ENCODE data around the gene RNLS. TPM values are rescaled to one million over a fixed set of nuclear protein-coding genes. Genes with fewer than 3 reads are reported as not detected.
"Not testable (repeated sequence)": the region's sequence is repeated elsewhere in the genome, so short reads cannot be mapped to it uniquely, and the experiment has no call there.

RNLS gene
- total RNA-seq, 2 experiments from 2014 or later = 4.0 to 4.7 TPM

GRCh38 chr10:88311264-88311663, 271.9 kb downstream of the RNLS start:
- Mint-ChIP-seq H3K9me3 (no peaks in the 10 kb centered on the region), H3K27ac (no peak overlapping the region), H3K27me3 (no peaks in the 10 kb centered on the region), H3K4me1 (ENCODE audit: low read depth) (no peaks in the 10 kb centered on the region), H3K4me3 (no peak overlapping the region), H3K36me3 (no peaks in the 10 kb centered on the region)
- ChIA-PET POLR2A (no interaction called here), CTCF (interaction anchor here (0.7 kb wide), 1 partner anchor 10 kb away, joined by 3 read pairs; no protein-coding TSS in a partner anchor)
- no peak for DNase-seq
- intact Hi-C loops (cut with micrococcal nuclease) = no loop called here

DNA sequence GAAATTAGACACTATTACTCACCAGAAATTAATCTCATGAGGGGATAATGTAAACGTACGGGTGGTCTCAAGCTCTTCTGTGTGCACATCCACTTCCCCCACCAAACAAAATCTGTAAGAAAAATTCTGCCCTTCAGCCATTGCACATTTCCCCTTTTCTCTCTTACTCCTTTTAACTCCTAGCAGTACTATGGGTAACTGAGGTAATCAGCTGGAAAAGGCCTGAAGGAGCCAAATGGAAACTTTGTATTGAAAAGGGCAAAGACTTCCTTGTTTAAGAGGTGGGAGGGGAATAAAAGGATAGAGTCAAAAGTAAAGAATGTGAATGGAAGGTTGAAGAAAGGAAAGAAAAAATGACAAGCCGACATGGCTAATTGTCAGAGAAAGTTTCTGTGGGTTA, 273.8 kb downstream of the RNLS start:
- Mint-ChIP-seq H3K36me3 (no peaks in the 10 kb centered on the region), H3K27me3 (no peaks in the 10 kb centered on the region), H3K9me3 (no peaks in the 10 kb centered on the region), H3K27ac (no peak overlapping the region), H3K4me1 (ENCODE audit: low read depth) (no peaks in the 10 kb centered on the region), H3K4me3 (no peak overlapping the region)
- intact Hi-C loops (cut with micrococcal nuclease) = no loop called here
- DNase-seq = no peak
- POLR2A ChIA-PET = no interaction called here
- CTCF ChIA-PET = no interaction called here

DNA sequence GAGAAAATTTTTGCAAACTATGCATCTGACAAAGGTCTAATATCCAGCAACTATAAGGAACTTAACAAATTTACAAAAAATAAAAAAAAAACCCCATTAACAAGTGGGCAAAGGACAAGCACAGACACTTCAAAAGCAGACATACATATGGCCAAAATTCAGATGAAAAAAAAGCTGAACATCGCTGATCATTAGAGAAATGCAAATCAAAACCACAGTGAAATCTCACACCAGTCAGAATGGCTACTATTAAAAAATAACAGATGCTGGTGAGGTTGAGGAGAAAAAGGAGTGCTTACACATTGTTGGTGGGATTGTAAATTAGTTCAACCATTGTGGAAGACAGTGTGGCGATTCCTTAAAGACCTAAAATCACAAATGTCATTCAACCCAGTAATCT, 274.8 kb downstream of the RNLS start:
- H3K27ac Mint-ChIP-seq; H3K9me3 Mint-ChIP-seq; DNase-seq; H3K4me3 Mint-ChIP-seq; CTCF ChIA-PET; H3K36me3 Mint-ChIP-seq; POLR2A ChIA-PET; intact Hi-C loops (cut with micrococcal nuclease); H3K27me3 Mint-ChIP-seq; H3K4me1 Mint-ChIP-seq (ENCODE audit: low read depth): not testable (repeated sequence)

- H3K9me3 Mint-ChIP-seq = no peaks in the 10 kb centered on the region
- H3K4me3 Mint-ChIP-seq = no peak overlapping the region
- DNase-seq = no peak
- H3K36me3 Mint-ChIP-seq = no peaks in the 10 kb centered on the region
- CTCF ChIA-PET = interaction anchor here (1.0 kb wide), 1 partner anchor 14 kb away, joined by 5 read pairs; no protein-coding TSS in a partner anchor
- H3K4me1 Mint-ChIP-seq (ENCODE audit: low read depth) = peaks cover 4% of the 10 kb centered on the region
- POLR2A ChIA-PET = no interaction called here
- H3K27ac Mint-ChIP-seq = no peak overlapping the region
- intact Hi-C loops (cut with micrococcal nuclease) = no loop called here
- H3K27me3 Mint-ChIP-seq = no peaks in the 10 kb centered on the region
These were observed 283.3 kb downstream of the RNLS start for GRCh38 chr10:88299787-88300186.

DNA sequence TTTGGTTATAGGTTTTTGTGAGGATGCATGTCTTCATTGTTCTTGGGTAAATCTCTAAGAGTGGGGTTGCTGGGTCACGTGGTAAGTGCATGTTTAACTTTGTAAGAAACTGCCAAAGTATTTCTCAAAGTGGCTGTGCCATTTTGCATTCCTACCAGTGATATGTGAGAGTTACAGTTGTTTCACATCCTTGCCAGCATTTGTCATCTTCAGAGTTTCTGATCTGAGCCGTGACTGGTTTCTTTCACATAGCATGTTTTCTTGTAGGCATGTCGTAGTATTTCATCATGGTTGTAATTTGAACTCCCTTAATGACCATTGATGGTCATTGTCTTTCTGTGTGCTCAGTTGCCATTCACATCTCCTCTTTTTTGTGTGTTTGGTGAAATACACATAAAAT, 286.0 kb downstream of the RNLS start:
- no peak for DNase-seq
- no peaks in the 10 kb centered on the region for H3K27me3 Mint-ChIP-seq
- H3K27ac Mint-ChIP-seq = no peak overlapping the region
- H3K4me3 Mint-ChIP-seq = no peak overlapping the region
- ChIA-PET CTCF (no interaction called here), POLR2A (no interaction called here)
- H3K9me3 Mint-ChIP-seq = no peaks in the 10 kb centered on the region
- H3K4me1 Mint-ChIP-seq (ENCODE audit: low read depth) = peaks cover 6% of the 10 kb centered on the region
- H3K36me3 Mint-ChIP-seq = no peaks in the 10 kb centered on the region
- intact Hi-C loops (cut with micrococcal nuclease) = no loop called here

DNA sequence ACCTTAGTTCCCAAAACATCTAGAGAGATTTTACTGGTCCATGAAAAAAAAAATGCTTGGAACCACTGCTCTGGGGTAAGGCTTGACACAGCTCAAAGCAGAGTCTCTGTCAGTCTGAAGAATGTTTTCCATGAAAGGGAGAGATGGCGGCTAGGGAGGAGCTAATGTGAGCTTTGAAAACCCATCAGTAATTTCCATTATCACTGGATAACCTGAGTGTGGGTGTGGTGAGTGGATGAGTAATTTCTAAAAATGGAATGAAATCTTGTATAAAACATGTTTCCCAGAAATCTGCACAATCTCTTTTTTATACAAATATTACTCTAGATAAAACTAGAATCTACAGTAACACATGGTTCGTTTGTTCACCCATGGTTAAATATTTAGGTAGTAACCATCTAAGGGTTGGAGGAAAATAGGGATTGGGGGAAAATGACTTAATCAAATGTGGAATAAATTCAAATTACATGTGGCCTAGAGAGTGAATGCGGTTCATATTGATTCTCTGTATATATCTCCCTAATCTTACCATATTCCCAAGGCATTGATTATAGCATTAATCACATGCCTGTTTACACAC, 289.4 kb downstream of the RNLS start:
- H3K4me3 Mint-ChIP-seq = no peak overlapping the region
- H3K4me1 Mint-ChIP-seq (ENCODE audit: low read depth) = peaks cover 6% of the 10 kb centered on the region
- no peaks in the 10 kb centered on the region for H3K27me3 Mint-ChIP-seq
- DNase-seq = no peak
- CTCF ChIA-PET = interaction anchor here (1.4 kb wide), 1 partner anchor 25 kb away, joined by 4 read pairs; no protein-coding TSS in a partner anchor
- H3K9me3 Mint-ChIP-seq = no peaks in the 10 kb centered on the region
- POLR2A ChIA-PET = no interaction called here
- H3K27ac Mint-ChIP-seq = no peak overlapping the region
- no peaks in the 10 kb centered on the region for H3K36me3 Mint-ChIP-seq
- intact Hi-C loops (cut with micrococcal nuclease) = no loop called here

- POLR2A ChIA-PET = no interaction called here
These were observed 290.0 kb downstream of the RNLS start for GRCh38 chr10:88293073-88293472.

GRCh38 chr10:88292185-88292514, 291.0 kb downstream of the RNLS start:
- Mint-ChIP-seq H3K9me3 (no peaks in the 10 kb centered on the region), H3K27ac (no peak overlapping the region), H3K4me3 (no peak overlapping the region), H3K36me3 (no peaks in the 10 kb centered on the region), H3K4me1 (ENCODE audit: low read depth) (peaks cover 6% of the 10 kb centered on the region), H3K27me3 (no peaks in the 10 kb centered on the region)
- no peak for DNase-seq
- intact Hi-C loops (cut with micrococcal nuclease) = no loop called here
- ChIA-PET CTCF (interaction anchor here (0.7 kb wide), 1 partner anchor 478 kb away, joined by 4 read pairs; no protein-coding TSS in a partner anchor), POLR2A (interaction anchor here (1.3 kb wide), 1 partner anchor 21 kb away, joined by 4 read pairs; no protein-coding TSS in a partner anchor)

More at GRCh38 chr10:88293073-88293472, 290.0 kb downstream of the RNLS start:
- intact Hi-C loops (cut with micrococcal nuclease) = no loop called here
- Mint-ChIP-seq H3K4me3 (no peak overlapping the region), H3K27me3 (no peaks in the 10 kb centered on the region), H3K27ac (no peak overlapping the region), H3K9me3 (no peaks in the 10 kb centered on the region), H3K4me1 (ENCODE audit: low read depth) (peaks cover 6% of the 10 kb centered on the region), H3K36me3 (no peaks in the 10 kb centered on the region)
- CTCF ChIA-PET = interaction anchor here (1.4 kb wide), 1 partner anchor 26 kb away, joined by 4 read pairs; no protein-coding TSS in a partner anchor
- no peak for DNase-seq

DNA sequence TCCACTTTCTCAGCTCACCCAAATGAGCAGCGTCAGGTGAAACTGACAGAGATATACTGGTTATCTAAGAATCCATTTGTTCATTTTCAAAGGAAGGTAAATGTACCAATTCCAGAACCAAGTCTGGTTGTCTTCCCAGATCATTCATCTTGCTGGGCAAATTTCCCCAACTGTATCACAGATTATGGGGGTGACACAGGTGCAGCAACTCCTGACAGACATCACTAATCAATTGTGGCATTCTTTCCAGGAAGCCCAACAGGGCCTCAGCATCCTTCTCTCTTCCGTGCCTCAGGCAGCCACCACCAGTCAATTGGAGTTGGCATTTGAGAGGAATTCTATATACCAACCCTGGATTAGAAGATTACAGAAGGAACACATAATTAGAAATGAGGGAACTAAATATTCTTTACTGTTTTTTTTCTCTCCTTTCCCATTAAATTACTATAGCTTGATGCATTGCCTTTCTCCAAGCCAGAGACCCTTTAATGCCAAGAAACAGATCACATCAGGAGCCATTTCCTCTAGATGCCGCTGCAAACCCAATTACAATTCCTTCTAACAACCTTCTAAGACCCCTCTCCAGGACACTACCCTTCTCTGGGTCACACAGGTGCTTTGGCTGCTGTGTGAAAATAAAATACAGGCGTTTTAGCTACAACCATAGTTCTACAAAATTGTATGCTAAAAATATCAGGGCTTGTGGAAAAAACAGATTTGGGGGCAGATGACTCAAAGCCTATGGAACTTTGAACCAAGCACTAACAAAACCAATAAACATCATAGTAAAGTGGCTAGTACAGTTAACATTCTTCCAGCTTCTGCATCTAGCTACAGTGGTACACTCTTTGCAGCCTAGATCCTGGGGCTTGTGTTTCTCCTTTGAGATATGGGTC, 291.6 kb downstream of the RNLS start:
- intact Hi-C loops (cut with micrococcal nuclease) = no loop called here
- no peak for DNase-seq
- Mint-ChIP-seq H3K4me3 (no peak overlapping the region), H3K4me1 (ENCODE audit: low read depth) (peaks cover 4% of the 10 kb centered on the region), H3K36me3 (no peaks in the 10 kb centered on the region), H3K27ac (no peak overlapping the region), H3K27me3 (no peaks in the 10 kb centered on the region), H3K9me3 (no peaks in the 10 kb centered on the region)
- POLR2A ChIA-PET = interaction anchor here (1.3 kb wide), 1 partner anchor 20 kb away, joined by 4 read pairs; no protein-coding TSS in a partner anchor
- CTCF ChIA-PET = interaction anchor here (0.7 kb wide), 1 partner anchor 479 kb away, joined by 4 read pairs; no protein-coding TSS in a partner anchor

DNA sequence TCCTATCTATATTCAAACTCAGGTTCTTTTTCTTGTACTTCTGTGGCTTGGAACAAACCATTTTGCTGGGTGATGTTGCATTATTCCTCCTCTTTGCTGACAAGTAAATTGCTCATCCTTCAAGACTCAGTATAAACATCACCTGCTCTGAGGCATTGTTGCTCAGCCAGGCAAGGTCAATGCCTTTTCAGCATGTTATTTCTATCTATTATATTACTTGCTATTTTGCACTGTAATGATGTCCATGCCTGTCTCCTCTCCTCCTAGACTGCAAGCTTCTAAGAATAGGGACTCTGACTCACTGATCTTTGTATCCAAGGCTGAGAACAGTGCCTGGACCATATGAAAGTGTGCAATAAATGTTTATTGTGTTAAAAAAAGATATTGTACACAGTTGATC, 293.8 kb downstream of the RNLS start:
- POLR2A ChIA-PET = no interaction called here
- no peak for DNase-seq
- Mint-ChIP-seq H3K4me1 (ENCODE audit: low read depth) (peaks cover 2% of the 10 kb centered on the region), H3K27ac (no peak overlapping the region), H3K4me3 (no peak overlapping the region), H3K9me3 (no peaks in the 10 kb centered on the region), H3K27me3 (no peaks in the 10 kb centered on the region), H3K36me3 (no peaks in the 10 kb centered on the region)
- intact Hi-C loops (cut with micrococcal nuclease) = no loop called here
- CTCF ChIA-PET = no interaction called here

DNA sequence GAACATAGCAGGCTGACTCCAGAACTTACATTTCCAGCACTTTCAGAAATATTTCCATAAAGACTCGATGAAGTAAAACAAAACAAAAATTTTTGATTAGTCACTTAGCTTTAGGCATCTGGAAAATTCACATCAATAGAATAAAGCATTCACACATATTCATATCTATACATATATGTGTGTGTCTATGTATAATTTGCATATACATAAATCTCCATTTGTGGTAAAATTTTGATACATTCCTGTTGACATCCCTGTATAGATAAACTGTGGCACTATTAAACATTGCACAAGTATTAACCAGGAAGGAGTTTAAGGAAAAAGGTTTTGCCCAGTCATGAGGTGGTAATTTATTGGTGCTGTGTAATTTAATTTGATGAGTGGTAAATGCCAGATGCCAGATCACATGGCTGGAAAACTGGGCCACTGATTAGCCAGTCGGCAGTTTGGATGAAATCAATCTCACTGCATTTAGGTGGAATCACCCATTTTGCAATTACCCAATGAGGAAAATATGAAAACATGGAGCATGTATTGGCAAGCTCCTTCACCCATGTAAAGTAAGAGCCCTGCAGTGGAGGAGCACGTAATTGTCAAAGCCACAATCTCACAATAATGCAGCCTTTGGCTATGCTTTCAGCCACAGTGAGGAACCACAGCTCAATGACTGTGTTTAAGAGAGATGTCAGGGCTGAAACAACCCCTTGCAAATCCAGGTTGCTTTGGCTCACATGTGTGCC, 294.6 kb downstream of the RNLS start:
- CTCF ChIA-PET = no interaction called here
- Mint-ChIP-seq H3K27me3 (no peaks in the 10 kb centered on the region), H3K4me1 (ENCODE audit: low read depth) (peaks cover under 1% of the 10 kb centered on the region), H3K36me3 (no peaks in the 10 kb centered on the region), H3K9me3 (no peaks in the 10 kb centered on the region), H3K4me3 (no peak overlapping the region), H3K27ac (no peak overlapping the region)
- DNase-seq = no peak
- POLR2A ChIA-PET = no interaction called here
- intact Hi-C loops (cut with micrococcal nuclease) = no loop called here

DNA sequence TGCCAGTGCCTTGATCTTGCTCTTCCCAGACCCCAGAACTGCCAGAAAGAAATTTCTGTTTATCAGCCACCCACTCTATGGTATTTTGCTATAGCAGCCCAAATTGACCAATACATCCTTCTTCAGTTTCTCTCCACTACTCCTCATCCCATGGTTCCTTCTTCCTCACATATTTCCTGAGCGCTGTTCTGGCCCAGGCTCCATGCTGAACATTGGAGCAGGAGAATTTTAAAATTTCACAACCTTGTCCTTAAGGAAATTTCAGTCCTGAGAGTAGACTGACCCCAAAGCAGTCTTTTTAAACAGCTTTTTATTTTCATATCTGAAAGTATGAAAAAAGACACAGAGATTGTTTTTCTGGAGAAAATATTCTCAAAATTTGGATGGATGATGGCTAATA, 297.1 kb downstream of the RNLS start:
- intact Hi-C loops (cut with micrococcal nuclease) = no loop called here
- Mint-ChIP-seq H3K36me3 (no peaks in the 10 kb centered on the region), H3K4me1 (ENCODE audit: low read depth) (peaks cover 7% of the 10 kb centered on the region), H3K4me3 (no peak overlapping the region), H3K27ac (no peak overlapping the region), H3K9me3 (no peaks in the 10 kb centered on the region), H3K27me3 (no peaks in the 10 kb centered on the region)
- CTCF ChIA-PET = no interaction called here
- POLR2A ChIA-PET = no interaction called here
- no peak for DNase-seq
